Osteocyte (in vitro differentiated cells): Measurements from ENCODE around the gene UNC119. TPM values are rescaled to one million over a fixed set of nuclear protein-coding genes. Genes with fewer than 3 reads are reported as not detected.

ENCODE experiments used
- DNase-seq: peaks from one replicate; pipeline ENCODE4 v3.0.0; 2021; ENCODE audit warnings: mixed read lengths; ENCODE audit not compliant: unreplicated experiment; ENCODE audit errors: extremely low spot score
- H3K27ac Mint-ChIP-seq: one replicate; pipeline ENCODE4 v1.8.0; 2021; ENCODE audit warnings: mild to moderate bottlenecking, mixed read lengths; ENCODE audit not compliant: unreplicated experiment
- H3K27me3 Mint-ChIP-seq: one replicate; pipeline ENCODE4 v1.8.0; 2021; ENCODE audit warnings: mixed read lengths; ENCODE audit not compliant: unreplicated experiment
- H3K36me3 Mint-ChIP-seq: one replicate; pipeline ENCODE4 v1.8.0; 2021; ENCODE audit warnings: mixed read lengths; ENCODE audit not compliant: unreplicated experiment
- H3K4me1 Mint-ChIP-seq: one replicate; pipeline ENCODE4 v1.8.0; 2021; ENCODE audit warnings: mixed read lengths; ENCODE audit not compliant: unreplicated experiment
- H3K4me3 Mint-ChIP-seq: one replicate; pipeline ENCODE4 v1.8.0; 2021; ENCODE audit warnings: mild to moderate bottlenecking, moderate library complexity, mixed read lengths; ENCODE audit not compliant: unreplicated experiment
- H3K9me3 Mint-ChIP-seq: one replicate; pipeline ENCODE4 v1.8.0; 2021; ENCODE audit warnings: mixed read lengths; ENCODE audit not compliant: unreplicated experiment
- total RNA-seq: library from RNA; stranded (reverse); gene quantifications from 2 replicates; pipeline ENCODE4 v1.2.1, GENCODE V29; 2021
- TF ChIP-seq, protein P1 (sequence below): fragments of 200-600 bp; sonication (generic); IDR thresholded peaks from 2 replicates; pipeline ENCODE4 v1.5.0; 2021; ENCODE audit warnings: antibody characterized with exemption, mild to moderate bottlenecking, moderate library complexity

UNC119 gene
- total RNA-seq, 1 donor from 2014 or later: 34.9 TPM

DNA sequence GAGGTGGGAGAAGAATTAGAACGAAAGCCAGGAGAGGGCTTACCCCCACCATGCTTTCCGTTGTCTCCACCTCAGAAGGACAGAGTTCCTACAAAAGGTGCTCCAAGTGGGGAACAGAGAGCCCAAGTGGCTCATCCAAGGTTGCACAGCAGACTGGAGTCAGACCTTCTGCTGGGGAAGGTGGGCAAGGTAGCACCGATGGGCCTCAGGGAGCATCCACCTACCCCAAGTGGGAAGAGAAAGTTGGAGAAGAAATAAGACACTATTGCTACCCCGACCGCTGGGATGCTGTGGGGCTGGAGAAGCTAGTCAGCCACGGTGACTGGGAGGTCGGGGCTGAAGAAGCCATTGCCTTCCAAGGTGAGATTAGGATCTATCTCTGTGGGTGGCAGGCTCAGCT is 21.5 kb downstream of the UNC119 start:
- no peaks in the 10 kb centered on the region for H3K36me3 Mint-ChIP-seq
- no peak overlapping the region for H3K4me3 Mint-ChIP-seq
- H3K27me3 Mint-ChIP-seq: no peaks in the 10 kb centered on the region
- TF ChIP-seq, protein P1, sequence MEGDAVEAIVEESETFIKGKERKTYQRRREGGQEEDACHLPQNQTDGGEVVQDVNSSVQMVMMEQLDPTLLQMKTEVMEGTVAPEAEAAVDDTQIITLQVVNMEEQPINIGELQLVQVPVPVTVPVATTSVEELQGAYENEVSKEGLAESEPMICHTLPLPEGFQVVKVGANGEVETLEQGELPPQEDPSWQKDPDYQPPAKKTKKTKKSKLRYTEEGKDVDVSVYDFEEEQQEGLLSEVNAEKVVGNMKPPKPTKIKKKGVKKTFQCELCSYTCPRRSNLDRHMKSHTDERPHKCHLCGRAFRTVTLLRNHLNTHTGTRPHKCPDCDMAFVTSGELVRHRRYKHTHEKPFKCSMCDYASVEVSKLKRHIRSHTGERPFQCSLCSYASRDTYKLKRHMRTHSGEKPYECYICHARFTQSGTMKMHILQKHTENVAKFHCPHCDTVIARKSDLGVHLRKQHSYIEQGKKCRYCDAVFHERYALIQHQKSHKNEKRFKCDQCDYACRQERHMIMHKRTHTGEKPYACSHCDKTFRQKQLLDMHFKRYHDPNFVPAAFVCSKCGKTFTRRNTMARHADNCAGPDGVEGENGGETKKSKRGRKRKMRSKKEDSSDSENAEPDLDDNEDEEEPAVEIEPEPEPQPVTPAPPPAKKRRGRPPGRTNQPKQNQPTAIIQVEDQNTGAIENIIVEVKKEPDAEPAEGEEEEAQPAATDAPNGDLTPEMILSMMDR: no peak
- peaks cover 24% of the 10 kb centered on the region for H3K4me1 Mint-ChIP-seq
- no peak for DNase-seq
- H3K9me3 Mint-ChIP-seq: no peaks in the 10 kb centered on the region
- H3K27ac Mint-ChIP-seq: no peak overlapping the region

DNA sequence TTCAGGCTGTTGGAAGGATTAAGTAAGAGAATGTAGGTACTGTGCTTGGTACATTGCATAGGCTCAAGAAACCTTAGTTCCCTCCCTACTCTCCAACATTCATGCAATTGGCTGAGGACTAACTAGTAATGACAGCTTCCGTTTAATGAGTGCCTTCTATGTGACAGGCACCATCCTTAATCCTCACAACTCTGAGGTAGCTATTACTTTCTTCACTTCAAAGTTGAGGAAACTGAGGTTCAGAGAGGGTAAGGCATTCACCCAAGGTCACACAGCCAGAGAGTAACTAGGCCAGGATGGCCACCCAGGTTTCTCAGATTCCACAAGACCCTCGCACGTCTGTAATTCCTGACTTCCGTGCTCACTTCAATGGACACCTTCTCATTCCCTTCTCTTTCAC is 22.2 kb downstream of the UNC119 start:
- Mint-ChIP-seq H3K4me1 (peaks cover 31% of the 10 kb centered on the region), H3K36me3 (no peaks in the 10 kb centered on the region), H3K27ac (no peak overlapping the region), H3K4me3 (no peak overlapping the region), H3K27me3 (no peaks in the 10 kb centered on the region), H3K9me3 (no peaks in the 10 kb centered on the region)
- DNase-seq: no peak
- TF ChIP-seq, protein P1: no peak

DNA sequence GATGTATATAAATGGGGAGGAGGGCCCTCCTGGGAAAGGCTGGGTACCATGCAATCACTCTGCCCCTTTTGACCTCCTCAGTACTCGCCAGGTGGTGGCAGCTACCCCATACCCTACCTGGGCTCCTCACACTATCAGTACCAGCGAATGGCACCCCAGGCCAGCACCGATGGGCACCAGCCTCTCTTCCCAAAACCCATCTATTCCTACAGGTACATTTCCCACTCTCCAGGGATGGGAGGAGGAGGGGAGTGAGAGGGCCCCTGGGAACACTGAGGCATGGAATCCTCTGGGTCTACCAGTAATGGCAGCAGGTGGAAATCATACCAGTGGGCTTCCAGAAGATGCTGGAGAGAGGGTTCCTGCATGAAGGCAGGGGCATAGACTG is 23.4 kb downstream of the UNC119 start:
- Mint-ChIP-seq H3K27ac (no peak overlapping the region), H3K4me1 (peaks cover 40% of the 10 kb centered on the region), H3K27me3 (no peaks in the 10 kb centered on the region), H3K4me3 (no peak overlapping the region), H3K9me3 (no peaks in the 10 kb centered on the region), H3K36me3 (no peaks in the 10 kb centered on the region)
- DNase-seq: no peak
- TF ChIP-seq, protein P1: no peak

DNA sequence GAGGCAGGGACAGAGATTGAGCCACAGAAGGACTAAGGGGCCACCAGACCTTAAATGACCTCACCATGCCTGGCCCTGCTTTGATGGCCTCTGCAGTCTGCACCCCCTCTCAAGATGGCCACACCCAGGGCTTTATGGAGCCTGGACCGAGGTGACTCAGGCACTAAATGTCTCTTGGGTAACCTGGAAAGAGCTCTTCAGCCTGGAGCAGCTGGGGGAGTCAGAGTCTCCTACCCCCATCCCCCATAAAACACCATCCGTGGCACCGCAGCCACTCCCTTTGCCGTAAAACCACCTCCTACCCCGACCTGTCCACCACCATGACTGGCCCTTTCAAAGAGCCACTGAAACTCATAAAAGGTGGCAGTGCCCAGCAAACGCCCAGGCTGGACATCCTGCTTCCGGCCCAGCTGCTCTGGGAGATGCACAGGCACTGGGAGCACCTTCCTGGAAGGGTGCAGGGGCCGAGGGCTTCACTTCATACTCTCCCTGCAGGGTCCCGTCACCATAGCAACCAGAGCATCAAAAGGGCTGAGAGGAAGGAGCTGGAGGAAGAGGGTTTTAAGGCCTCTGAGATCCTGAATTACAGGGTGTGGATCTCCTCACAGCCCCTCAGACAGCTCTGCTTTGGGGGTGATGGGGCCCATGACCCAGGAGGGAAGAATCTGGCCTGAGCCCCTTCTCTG is 24.0 kb downstream of the UNC119 start:
- TF ChIP-seq, protein P1: no peak
- Mint-ChIP-seq H3K9me3 (no peaks in the 10 kb centered on the region), H3K27ac (no peak overlapping the region), H3K27me3 (no peaks in the 10 kb centered on the region), H3K4me1 (peaks cover 40% of the 10 kb centered on the region), H3K36me3 (no peaks in the 10 kb centered on the region), H3K4me3 (no peak overlapping the region)
- DNase-seq: no peak

DNA sequence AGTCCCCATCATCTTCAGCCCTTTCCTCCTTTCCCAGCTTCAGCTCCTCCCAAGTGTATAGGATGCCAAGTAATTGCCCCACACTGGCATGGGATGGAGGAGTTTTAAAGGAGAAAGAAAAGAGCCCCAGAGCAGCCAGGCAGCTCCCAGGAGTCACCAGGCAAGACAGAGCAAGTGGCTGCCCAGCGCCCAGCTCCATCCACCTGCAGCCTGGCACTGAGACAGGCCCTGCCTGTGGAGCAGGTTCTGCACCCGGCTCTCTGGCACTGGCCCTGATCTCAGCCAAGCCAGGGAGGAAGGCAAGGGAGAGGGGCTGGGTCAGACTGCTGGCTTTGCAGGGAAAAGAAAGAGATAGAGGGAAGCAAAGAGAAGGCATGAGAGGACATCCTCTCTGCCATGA is 24.6 kb downstream of the UNC119 start:
- Mint-ChIP-seq H3K27me3 (no peaks in the 10 kb centered on the region), H3K9me3 (no peaks in the 10 kb centered on the region), H3K4me1 (peaks cover 35% of the 10 kb centered on the region), H3K36me3 (no peaks in the 10 kb centered on the region), H3K27ac (no peak overlapping the region), H3K4me3 (no peak overlapping the region)
- TF ChIP-seq, protein P1: no peak
- DNase-seq: no peak
